HG03439 (cell line): ENCODE measurements around the gene SEPTIN3.

Experiments used
- ATAC-seq: cut with Tn5 transposase; IDR thresholded peaks from one replicate; pipeline ENCODE4 v1.9.1; 2021; ENCODE audit warnings: mild to moderate bottlenecking, moderate library complexity; ENCODE audit not compliant: unreplicated experiment

Gene SEPTIN3

DNA sequence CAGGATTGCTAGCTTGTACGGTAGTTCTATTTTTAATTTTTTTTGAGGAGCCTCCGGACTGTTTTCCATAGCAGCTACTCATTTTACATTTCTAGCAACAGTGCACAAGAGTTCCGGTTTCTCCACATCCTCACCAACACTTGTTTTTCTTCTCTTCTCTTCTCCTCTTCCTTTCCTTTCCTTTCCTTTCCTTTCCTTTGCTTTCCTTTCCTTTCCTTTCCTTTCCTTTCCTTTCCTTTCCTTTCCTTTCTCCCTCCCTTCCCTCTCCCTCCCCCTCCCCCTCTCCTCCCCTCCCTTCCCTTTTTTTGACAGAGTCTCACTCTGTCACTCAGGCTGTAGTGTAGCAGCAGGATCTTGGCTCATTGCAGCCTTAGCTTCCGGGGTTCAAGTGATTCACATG, 38.7 kb downstream of the SEPTIN3 start:
- no peak for ATAC-seq

GRCh38 chr22:42010778-42011177, 41.5 kb downstream of the SEPTIN3 start:
- ATAC-seq = no peak

DNA sequence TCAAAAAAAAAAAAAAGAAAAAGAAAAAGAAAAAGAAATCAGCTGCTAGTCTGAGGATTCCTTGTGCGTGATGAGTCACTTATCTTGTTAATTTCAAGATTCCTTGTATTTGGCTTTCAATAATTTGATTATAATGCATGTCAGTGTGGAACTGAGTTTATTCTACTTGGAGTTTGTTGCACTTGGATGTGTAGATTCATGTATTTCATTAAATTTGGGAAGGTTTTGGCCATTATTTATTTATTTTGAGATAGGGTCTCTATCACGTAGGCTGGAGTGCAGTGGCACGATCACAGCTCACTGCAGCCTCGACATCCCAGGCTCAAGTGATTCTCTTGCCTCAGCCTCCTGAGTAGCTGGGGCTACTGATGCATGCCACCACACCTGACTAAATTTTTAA, 44.1 kb downstream of the SEPTIN3 start:
- ATAC-seq = no peak

DNA sequence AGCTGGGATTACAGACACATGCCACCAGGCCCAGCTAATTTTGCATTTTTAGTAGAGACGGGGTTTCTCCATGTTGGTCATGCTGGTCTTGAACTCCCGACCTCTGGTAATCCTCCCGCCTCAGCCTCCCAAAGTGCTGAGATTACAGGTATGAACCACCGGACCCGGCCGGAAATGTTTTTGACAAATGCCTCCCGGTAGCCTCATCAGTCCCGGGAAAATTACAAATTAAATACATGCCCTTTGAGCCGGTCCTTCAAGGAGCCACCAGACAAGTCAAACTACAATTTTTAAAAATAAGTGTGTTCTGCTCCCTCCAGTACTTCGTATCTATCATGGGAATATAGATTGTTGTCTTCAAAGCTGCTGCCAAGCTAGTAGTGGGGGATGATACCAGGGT, 46.9 kb downstream of the SEPTIN3 start:
- ATAC-seq = no peak

GRCh38 chr22:42018224-42018623, 49.0 kb downstream of the SEPTIN3 start:
- ATAC-seq = no peak
